ENCODE measurements around the gene PNISR.

The PNISR gene

GRCh38 chr6:99412065-99412464 lies 13.0 kb downstream of the PNISR start:
- in situ Hi-C loops (cut with HindIII; ENCODE audit: low pct_ligation_motif_present, low pct_unique_long_range_greater_than_20kb, low sequenced_read_pairs): no loop called here
- DNase-seq: no peak

- no peak for DNase-seq
- in situ Hi-C loops (cut with HindIII; ENCODE audit: low pct_ligation_motif_present, low pct_unique_long_range_greater_than_20kb, low sequenced_read_pairs): no loop called here
These were observed 15.4 kb downstream of the PNISR start for GRCh38 chr6:99409672-99410071.

GRCh38 chr6:99407076-99407475 lies 18.0 kb downstream of the PNISR start:
- no peak for DNase-seq
- in situ Hi-C loops (cut with HindIII; ENCODE audit: low pct_ligation_motif_present, low pct_unique_long_range_greater_than_20kb, low sequenced_read_pairs): no loop called here

- in situ Hi-C loops (cut with HindIII; ENCODE audit: low pct_ligation_motif_present, low pct_unique_long_range_greater_than_20kb, low sequenced_read_pairs): no loop called here
- no peak for DNase-seq
These were observed 22.7 kb downstream of the PNISR start for GRCh38 chr6:99402448-99402847.

- no peak for DNase-seq
- in situ Hi-C loops (cut with HindIII; ENCODE audit: low pct_ligation_motif_present, low pct_unique_long_range_greater_than_20kb, low sequenced_read_pairs): no loop called here
These were observed 27.8 kb downstream of the PNISR start for GRCh38 chr6:99397287-99397686.

- in situ Hi-C loops (cut with HindIII; ENCODE audit: low pct_ligation_motif_present, low pct_unique_long_range_greater_than_20kb, low sequenced_read_pairs): no loop called here
- peak; percentile 76 for DNase-seq
These were observed 31.2 kb downstream of the PNISR start, which contains the start of gene COQ3 for GRCh38 chr6:99393698-99394531. COQ3 (minus strand) TSS chr6:99394195; CDS start chr6:99394179, 16 bp downstream.

GRCh38 chr6:99393366-99393697 lies 31.8 kb downstream of the PNISR start:
- DNase-seq: no peak
- in situ Hi-C loops (cut with HindIII; ENCODE audit: low pct_ligation_motif_present, low pct_unique_long_range_greater_than_20kb, low sequenced_read_pairs): no loop called here

- DNase-seq: no peak
- in situ Hi-C loops (cut with HindIII; ENCODE audit: low pct_ligation_motif_present, low pct_unique_long_range_greater_than_20kb, low sequenced_read_pairs): no loop called here
These were observed 34.2 kb downstream of the PNISR start for GRCh38 chr6:99390896-99391295.

- in situ Hi-C loops (cut with HindIII; ENCODE audit: low pct_ligation_motif_present, low pct_unique_long_range_greater_than_20kb, low sequenced_read_pairs): no loop called here
- DNase-seq: no peak
These were observed 40.6 kb downstream of the PNISR start for GRCh38 chr6:99384507-99384906.

- DNase-seq: no peak
- in situ Hi-C loops (cut with HindIII; ENCODE audit: low pct_ligation_motif_present, low pct_unique_long_range_greater_than_20kb, low sequenced_read_pairs): no loop called here
These were observed 46.5 kb downstream of the PNISR start for GRCh38 chr6:99378636-99379035.

GRCh38 chr6:99369533-99369932 lies 55.6 kb downstream of the PNISR start:
- DNase-seq: no peak
- in situ Hi-C loops (cut with HindIII; ENCODE audit: low pct_ligation_motif_present, low pct_unique_long_range_greater_than_20kb, low sequenced_read_pairs): no loop called here

- in situ Hi-C loops (cut with HindIII; ENCODE audit: low pct_ligation_motif_present, low pct_unique_long_range_greater_than_20kb, low sequenced_read_pairs): no loop called here
These were observed 58.3 kb downstream of the PNISR start for GRCh38 chr6:99366852-99367251.

GRCh38 chr6:99364026-99364425 lies 61.1 kb downstream of the PNISR start:
- in situ Hi-C loops (cut with HindIII; ENCODE audit: low pct_ligation_motif_present, low pct_unique_long_range_greater_than_20kb, low sequenced_read_pairs): no loop called here
- DNase-seq: no peak

More at GRCh38 chr6:99366852-99367251, 58.3 kb downstream of the PNISR start:
- no peak for DNase-seq

- in situ Hi-C loops (cut with HindIII; ENCODE audit: low pct_ligation_motif_present, low pct_unique_long_range_greater_than_20kb, low sequenced_read_pairs): no loop called here
These were observed 62.3 kb downstream of the PNISR start for GRCh38 chr6:99362678-99363268.

GRCh38 chr6:99359800-99360199 lies 65.3 kb downstream of the PNISR start:
- in situ Hi-C loops (cut with HindIII; ENCODE audit: low pct_ligation_motif_present, low pct_unique_long_range_greater_than_20kb, low sequenced_read_pairs): no loop called here
- no peak for DNase-seq

More at GRCh38 chr6:99362678-99363268, 62.3 kb downstream of the PNISR start:
- DNase-seq: no peak

GRCh38 chr6:99356641-99357040 lies 68.5 kb downstream of the PNISR start:
- in situ Hi-C loops (cut with HindIII; ENCODE audit: low pct_ligation_motif_present, low pct_unique_long_range_greater_than_20kb, low sequenced_read_pairs): no loop called here
- DNase-seq: no peak

- in situ Hi-C loops (cut with HindIII; ENCODE audit: low pct_ligation_motif_present, low pct_unique_long_range_greater_than_20kb, low sequenced_read_pairs): no loop called here
These were observed 70.1 kb downstream of the PNISR start for GRCh38 chr6:99354983-99355382.

GRCh38 chr6:99353126-99353525 lies 72.0 kb downstream of the PNISR start:
- in situ Hi-C loops (cut with HindIII; ENCODE audit: low pct_ligation_motif_present, low pct_unique_long_range_greater_than_20kb, low sequenced_read_pairs): no loop called here
- DNase-seq: peak; percentile 19

More at GRCh38 chr6:99354983-99355382, 70.1 kb downstream of the PNISR start:
- DNase-seq: no peak

GRCh38 chr6:99350573-99350972 lies 74.5 kb downstream of the PNISR start:
- DNase-seq: peak; percentile 27
- in situ Hi-C loops (cut with HindIII; ENCODE audit: low pct_ligation_motif_present, low pct_unique_long_range_greater_than_20kb, low sequenced_read_pairs): no loop called here

Measured in ACHN (cell line).